GM06990 (cell line): ENCODE measurements around the gene ABCC1.

Experiments
- DNase-seq: peaks from one replicate; pipeline ENCODE4 v3.0.0-alpha.2; 2011; ENCODE audit not compliant: insufficient read length; ENCODE audit errors: extremely low read depth
- H3K27me3 ChIP-seq: replicated peaks from 2 replicates; pipeline ENCODE4 v1.6.0; 2011; ENCODE audit warnings: low read length; ENCODE audit not compliant: control insufficient read depth, insufficient read depth
- H3K36me3 ChIP-seq: 2 replicates; pipeline ENCODE4 v1.5.1; 2011; ENCODE audit warnings: low read length; ENCODE audit not compliant: control insufficient read depth, insufficient read depth
- H3K4me3 ChIP-seq: replicated peaks from 2 replicates; pipeline ENCODE4 v1.5.1; 2011; ENCODE audit warnings: low read depth, mild to moderate bottlenecking, control low read depth, low read length
- TF ChIP-seq, protein P1 (sequence below): IDR thresholded peaks from 2 replicates; pipeline ENCODE4 v1.5.1; 2011; ENCODE audit warnings: low read length, control low read depth, mild to moderate bottlenecking, inconsistent platforms; ENCODE audit not compliant: insufficient read depth, poor library complexity, severe bottlenecking

The ABCC1 gene

DNA sequence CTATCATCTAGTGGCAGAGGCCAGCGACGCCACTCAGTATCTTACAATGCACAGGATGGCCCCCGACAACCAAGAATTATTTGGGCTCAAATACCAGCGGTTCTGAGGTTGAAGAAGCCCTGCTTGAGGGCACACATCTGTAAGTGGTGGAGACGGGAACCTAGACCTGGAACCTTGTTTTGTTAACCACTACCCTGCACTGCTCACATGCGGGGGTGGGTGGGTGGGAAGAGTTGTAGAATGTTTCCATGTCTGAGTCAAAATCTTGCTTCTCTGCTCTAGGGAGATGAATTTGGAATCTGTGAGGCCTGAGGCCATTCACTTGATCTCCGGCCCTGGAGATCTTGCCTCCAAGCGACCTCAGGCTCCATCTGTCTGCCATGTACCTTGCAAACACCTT, 44.1 kb downstream of the ABCC1 start:
- no peak for DNase-seq
- Histone ChIP-seq H3K36me3 (peaks cover 6% of the 10 kb centered on the region), H3K27me3 (no peaks in the 10 kb centered on the region), H3K4me3 (no peak overlapping the region)
- TF ChIP-seq, protein P1, sequence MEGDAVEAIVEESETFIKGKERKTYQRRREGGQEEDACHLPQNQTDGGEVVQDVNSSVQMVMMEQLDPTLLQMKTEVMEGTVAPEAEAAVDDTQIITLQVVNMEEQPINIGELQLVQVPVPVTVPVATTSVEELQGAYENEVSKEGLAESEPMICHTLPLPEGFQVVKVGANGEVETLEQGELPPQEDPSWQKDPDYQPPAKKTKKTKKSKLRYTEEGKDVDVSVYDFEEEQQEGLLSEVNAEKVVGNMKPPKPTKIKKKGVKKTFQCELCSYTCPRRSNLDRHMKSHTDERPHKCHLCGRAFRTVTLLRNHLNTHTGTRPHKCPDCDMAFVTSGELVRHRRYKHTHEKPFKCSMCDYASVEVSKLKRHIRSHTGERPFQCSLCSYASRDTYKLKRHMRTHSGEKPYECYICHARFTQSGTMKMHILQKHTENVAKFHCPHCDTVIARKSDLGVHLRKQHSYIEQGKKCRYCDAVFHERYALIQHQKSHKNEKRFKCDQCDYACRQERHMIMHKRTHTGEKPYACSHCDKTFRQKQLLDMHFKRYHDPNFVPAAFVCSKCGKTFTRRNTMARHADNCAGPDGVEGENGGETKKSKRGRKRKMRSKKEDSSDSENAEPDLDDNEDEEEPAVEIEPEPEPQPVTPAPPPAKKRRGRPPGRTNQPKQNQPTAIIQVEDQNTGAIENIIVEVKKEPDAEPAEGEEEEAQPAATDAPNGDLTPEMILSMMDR, result no peak

DNA sequence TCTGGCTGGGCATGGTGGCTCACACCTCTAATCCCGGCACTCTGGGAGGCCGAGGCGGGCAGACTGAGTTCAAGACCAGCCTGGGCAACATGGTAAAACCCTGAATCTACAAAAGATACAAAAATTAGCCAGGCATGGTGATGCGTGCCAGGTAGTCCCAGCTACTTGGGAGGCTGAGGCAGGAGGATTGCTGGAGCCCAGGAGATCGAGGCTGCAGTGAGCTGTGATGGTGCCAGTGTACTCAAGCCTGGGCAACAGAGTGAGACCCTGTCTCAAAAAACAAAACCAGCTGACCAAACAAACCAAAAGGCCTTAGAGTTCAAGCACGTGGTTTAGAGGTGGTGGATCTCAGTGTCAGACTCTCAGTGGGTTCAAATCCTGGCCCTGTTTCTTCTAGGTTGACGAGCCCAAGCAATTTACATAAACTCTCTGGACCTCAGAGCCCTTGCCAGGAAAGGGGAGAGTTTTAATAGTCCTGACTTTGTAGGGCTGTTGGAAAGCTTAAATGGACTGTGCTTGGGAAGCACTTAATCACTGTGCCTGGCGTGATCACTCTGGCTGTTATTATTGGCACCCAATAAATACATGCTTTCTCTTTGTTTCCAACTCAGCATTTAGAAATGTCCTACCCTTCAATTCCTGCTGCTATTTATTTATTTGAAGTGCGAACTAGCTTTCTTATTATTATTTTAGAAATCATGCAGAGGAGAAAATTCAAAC, 44.7 kb downstream of the ABCC1 start:
- Histone ChIP-seq H3K4me3 (no peak overlapping the region), H3K36me3 (peaks cover 6% of the 10 kb centered on the region), H3K27me3 (no peaks in the 10 kb centered on the region)
- TF ChIP-seq, protein P1, result no peak
- DNase-seq, result no peak

DNA sequence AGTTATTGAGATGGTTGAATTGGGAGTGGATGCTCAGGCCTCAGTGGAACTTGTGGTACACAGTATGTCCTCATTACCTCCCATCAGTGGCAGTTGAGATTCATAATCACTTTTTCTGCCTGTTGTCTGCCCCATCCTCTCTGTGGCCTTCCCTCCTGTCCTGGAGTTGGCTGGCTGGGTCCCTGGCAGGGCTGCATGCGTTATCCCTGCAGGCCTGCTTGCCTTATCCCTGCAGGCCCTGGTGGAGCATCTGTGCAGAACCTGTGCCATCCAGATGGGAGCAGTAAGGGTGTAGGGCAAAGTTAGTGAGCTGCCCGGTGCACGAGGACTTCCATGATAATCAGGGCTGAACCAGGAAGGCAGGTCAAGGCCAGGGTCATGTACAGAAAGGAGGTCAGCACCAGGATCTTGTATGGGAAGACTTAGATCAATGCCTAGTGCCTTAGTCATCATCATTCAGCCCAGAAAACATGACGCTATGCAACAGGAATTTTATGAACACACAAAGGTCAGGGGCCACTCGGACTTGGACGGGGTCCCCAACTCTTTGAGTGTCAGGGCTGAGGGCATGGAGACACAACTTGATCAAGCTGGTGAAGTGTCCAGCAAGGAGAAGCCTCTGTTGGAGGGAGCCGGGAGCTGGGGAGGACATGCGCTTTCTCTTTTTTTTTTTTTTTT, 47.2 kb downstream of the ABCC1 start:
- H3K36me3 ChIP-seq, result peaks cover 6% of the 10 kb centered on the region
- DNase-seq, result no peak
- TF ChIP-seq, protein P1, result no peak
- H3K4me3 ChIP-seq, result no peak overlapping the region
- no peaks in the 10 kb centered on the region for H3K27me3 ChIP-seq

DNA sequence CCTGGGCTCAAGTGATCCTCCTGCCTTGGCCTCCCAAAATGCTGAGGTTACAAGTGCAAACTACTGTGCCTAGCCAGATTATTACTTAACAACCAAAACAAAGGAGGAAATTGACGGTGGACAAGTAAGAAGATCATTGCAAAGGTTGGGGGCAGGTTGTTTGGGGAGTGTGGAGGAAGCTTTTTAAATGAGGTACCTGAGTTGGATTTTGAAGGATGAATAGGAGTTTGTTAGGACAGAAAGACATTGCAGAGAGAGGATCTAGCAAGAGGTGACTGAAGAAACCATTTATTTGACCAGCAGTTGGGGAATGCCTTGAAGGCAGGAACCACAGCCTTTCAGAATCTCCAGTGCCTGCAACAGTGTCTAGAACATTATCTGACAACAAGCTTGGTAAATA, 51.3 kb downstream of the ABCC1 start:
- no peak for DNase-seq
- TF ChIP-seq, protein P1, result no peak
- Histone ChIP-seq H3K27me3 (no peaks in the 10 kb centered on the region), H3K36me3 (no peaks in the 10 kb centered on the region), H3K4me3 (no peak overlapping the region)

DNA sequence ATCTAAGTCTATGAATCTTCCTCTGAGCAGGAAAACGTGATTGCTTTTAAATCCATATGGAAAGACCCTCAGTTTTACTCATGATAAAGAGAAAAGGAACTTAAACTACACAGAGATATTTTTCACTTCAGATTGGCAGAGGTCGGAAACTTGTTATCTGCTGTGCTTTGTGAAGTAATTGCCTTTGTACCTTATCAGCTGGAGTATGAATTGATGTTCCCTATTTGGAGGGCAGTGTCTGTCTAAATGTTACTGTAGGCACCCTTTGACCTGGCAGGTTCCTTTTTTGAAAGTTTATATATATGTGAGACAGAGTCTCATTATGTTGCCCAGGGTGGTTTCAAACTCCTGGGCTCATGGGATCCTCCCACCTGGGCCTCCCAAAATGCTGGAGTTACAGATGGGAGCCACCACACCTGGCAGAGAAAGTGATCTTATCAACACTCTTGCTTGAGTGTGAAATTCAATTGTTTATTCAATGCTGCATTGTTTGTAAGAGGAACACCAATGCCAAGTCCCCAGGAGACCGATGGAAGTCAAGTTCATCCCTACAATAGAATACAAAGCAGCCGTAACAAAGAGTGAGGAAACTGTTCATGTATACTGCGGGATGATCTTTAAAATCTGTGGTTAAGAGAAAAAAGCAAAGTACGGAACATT, 52.3 kb downstream of the ABCC1 start:
- no peak for DNase-seq
- Histone ChIP-seq H3K36me3 (no peaks in the 10 kb centered on the region), H3K4me3 (no peak overlapping the region), H3K27me3 (no peaks in the 10 kb centered on the region)
- TF ChIP-seq, protein P1, result no peak
